ENCODE results near the gene GFM1. TPM values are rescaled to one million over a fixed set of nuclear protein-coding genes. Genes with fewer than 3 reads are reported as not detected.
"Not testable (repeated sequence)": the region's sequence is repeated elsewhere in the genome, so short reads cannot be mapped to it uniquely, and the experiment has no call there.

The GFM1 gene
- total RNA-seq, 6 donors from 2014 or later = 15.3 to 50.0 (median 39.2) TPM

DNA sequence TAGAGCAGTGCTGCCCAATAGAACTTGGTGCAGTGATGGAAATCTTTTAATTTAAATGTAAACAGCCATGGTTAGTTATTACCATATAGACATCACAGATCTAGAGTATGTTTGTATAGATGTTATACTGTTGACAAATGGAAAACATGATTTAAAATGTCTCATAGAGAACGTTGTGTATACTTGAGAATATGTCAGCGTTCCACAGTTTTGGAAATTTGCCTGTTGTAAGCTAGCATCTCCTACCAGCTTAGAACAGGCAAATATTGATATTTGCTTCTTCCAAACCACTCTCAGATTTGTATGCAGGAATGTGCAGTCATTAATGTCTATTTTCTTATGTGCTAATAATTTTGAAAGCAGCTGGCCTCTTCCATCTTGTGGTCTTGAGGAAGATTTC lies 36.5 kb downstream of the GFM1 start:
- TF ChIP-seq, protein P1, sequence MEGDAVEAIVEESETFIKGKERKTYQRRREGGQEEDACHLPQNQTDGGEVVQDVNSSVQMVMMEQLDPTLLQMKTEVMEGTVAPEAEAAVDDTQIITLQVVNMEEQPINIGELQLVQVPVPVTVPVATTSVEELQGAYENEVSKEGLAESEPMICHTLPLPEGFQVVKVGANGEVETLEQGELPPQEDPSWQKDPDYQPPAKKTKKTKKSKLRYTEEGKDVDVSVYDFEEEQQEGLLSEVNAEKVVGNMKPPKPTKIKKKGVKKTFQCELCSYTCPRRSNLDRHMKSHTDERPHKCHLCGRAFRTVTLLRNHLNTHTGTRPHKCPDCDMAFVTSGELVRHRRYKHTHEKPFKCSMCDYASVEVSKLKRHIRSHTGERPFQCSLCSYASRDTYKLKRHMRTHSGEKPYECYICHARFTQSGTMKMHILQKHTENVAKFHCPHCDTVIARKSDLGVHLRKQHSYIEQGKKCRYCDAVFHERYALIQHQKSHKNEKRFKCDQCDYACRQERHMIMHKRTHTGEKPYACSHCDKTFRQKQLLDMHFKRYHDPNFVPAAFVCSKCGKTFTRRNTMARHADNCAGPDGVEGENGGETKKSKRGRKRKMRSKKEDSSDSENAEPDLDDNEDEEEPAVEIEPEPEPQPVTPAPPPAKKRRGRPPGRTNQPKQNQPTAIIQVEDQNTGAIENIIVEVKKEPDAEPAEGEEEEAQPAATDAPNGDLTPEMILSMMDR (IDR thresholded peaks at IDR 0.05) = no peak
- TF ChIP-seq POLR2A (IDR thresholded peaks at IDR 0.05) = no peak
- TF ChIP-seq EP300 (IDR thresholded peaks at IDR 0.05) = no peak
- TF ChIP-seq POLR2AphosphoS5 (IDR thresholded peaks at IDR 0.05) = no peak
- DNase-seq (no peak), ATAC-seq (ENCODE audit: low FRiP score in 2 of 2) (no peak)
- H3K4me1 ChIP-seq = no peaks in the 10 kb centered on the region
- H3K4me3 ChIP-seq = no peak overlapping the region
- H3K27ac ChIP-seq = no peak overlapping the region
- no peaks in the 10 kb centered on the region for H3K27me3 ChIP-seq
- peaks cover 0 to 19% (median 4%) of the 10 kb centered on the region in 4 donors for H3K36me3 ChIP-seq
- no peaks in the 10 kb centered on the region for H3K9me3 ChIP-seq
- 75 to 80% methylated on average over 2 of the region's 2 CpGs for WGBS, 2 donors

DNA sequence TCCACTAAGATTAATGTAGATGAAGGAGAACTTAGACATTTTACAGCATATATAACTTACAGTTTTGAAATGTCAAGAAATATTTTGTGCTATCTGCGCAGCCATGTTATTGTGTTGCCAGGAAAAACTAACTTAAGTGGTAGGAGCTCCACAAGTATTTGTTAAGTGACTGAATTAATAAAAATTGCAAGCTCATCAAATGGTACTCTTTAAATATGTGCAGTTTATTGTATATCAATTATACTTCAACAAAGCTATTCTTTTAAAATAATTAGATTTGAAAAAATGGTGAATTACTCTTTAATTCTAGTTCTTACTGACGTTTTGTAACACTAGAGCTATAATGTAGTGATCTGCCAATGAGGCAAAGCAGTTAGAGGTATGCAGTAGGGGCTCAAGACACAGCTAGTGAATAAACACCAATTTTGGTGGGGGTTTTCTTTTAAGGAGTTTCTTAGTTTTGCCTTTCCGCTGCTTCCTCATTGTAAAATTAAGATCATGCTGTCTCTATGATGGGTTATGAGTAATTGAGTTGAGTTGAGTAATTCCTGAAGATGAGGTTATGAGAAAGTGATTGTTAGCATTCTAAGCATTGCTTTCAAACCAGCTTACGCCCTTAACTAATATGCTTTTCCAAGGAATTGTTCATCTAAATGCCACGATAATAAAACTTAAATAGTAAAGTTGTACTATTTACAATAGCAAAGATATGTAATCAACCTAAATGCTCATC lies 39.1 kb downstream of the GFM1 start:
- H3K27me3 ChIP-seq = no peaks in the 10 kb centered on the region
- TF ChIP-seq EP300 (IDR thresholded peaks at IDR 0.05) (no peak), POLR2A (IDR thresholded peaks at IDR 0.05) (no peak), POLR2AphosphoS5 (IDR thresholded peaks at IDR 0.05) (no peak)
- TF ChIP-seq, protein P1 (IDR thresholded peaks at IDR 0.05) = no peak
- WGBS, 2 donors = 92 to 96% methylated on average over 5 of the region's 5 CpGs
- peaks cover 0 to 20% (median 5%) of the 10 kb centered on the region in 4 donors for H3K36me3 ChIP-seq
- ATAC-seq (ENCODE audit: low FRiP score in 2 of 2) (peak in 1 of 2 donors; percentile 53), DNase-seq (no peak)
- H3K27ac ChIP-seq = no peak overlapping the region
- no peaks in the 10 kb centered on the region for H3K9me3 ChIP-seq
- no peak overlapping the region for H3K4me3 ChIP-seq
- H3K4me1 ChIP-seq = no peaks in the 10 kb centered on the region

DNA sequence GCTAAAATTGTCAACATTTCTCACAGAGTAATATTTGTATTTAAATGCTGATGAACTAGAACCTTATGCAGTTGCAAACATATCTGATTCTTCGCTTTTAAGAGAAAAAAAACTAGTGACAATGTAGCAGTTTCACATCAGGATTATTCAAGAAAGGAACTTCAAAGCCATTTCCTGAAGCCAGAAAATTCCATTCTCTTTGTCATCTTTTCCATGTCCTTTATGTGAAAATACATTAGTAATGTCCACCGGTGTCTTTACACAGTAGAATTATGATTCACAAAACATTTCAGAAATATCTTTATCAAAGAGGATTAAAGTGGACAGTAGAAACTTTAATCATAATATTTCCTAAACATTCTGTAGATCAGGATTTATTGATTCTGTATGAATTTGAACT lies 40.8 kb downstream of the GFM1 start:
- Histone ChIP-seq H3K9me3 (no peaks in the 10 kb centered on the region), H3K4me3 (no peak overlapping the region), H3K27ac (no peak overlapping the region), H3K36me3 (peaks cover 0 to 23% (median 6%) of the 10 kb centered on the region in 4 donors), H3K27me3 (no peaks in the 10 kb centered on the region), H3K4me1 (no peaks in the 10 kb centered on the region)
- no peak for TF ChIP-seq EP300 (IDR thresholded peaks at IDR 0.05)
- TF ChIP-seq POLR2A (IDR thresholded peaks at IDR 0.05) = no peak
- TF ChIP-seq, protein P1 (IDR thresholded peaks at IDR 0.05) = no peak
- TF ChIP-seq POLR2AphosphoS5 (IDR thresholded peaks at IDR 0.05) = no peak
- 91 to 93% methylated on average over 2 of the region's 2 CpGs for WGBS, 2 donors
- ATAC-seq (ENCODE audit: low FRiP score in 2 of 2) = no peak
- DNase-seq = no peak

DNA sequence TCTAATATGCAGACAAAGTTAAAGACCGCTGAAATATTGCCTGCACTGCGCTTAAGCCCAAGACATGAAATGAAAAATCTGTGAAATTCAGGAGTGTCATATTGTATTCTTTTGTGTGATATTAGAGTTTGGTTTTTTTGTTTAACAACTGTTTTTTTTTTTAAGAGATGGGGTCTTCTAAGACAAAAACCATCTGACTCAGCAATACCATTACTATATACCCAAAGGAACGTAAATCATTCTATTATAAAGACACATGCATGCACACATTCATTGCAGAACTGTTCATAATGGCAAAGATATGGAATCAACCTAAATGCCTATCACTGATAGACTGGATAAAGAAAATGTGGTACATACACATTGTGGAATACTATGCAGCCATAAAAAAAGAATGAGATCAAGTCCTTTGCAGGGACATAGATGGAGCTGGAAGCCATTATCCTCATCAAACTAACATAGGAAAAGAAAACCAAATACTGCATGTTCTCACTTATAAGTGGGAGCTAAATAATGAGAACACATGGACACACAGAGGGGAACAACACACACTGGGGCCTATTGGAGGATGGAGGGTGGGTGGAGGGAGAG lies 49.6 kb downstream of the GFM1 start:
- not testable (repeated sequence) for DNase-seq; H3K4me3 ChIP-seq; H3K27ac ChIP-seq; H3K9me3 ChIP-seq; H3K4me1 ChIP-seq; H3K27me3 ChIP-seq; ATAC-seq (ENCODE audit: low FRiP score in 2 of 2)
- WGBS, 2 donors = 83 to 96% methylated on average over 3 of the region's 3 CpGs
- peaks cover 0 to 37% (median 0%) of the 10 kb centered on the region in 4 donors for H3K36me3 ChIP-seq

- Histone ChIP-seq H3K4me1 (peaks cover 0 to 13% (median 8%) of the 10 kb centered on the region in 4 donors), H3K9me3 (no peaks in the 10 kb centered on the region), H3K36me3 (peaks cover 0 to 23% (median 0%) of the 10 kb centered on the region in 4 donors), H3K27me3 (no peaks in the 10 kb centered on the region), H3K27ac (no peak overlapping the region), H3K4me3 (no peak overlapping the region)
- ATAC-seq (ENCODE audit: low FRiP score in 2 of 2) (no peak), DNase-seq (no peak)
- TF ChIP-seq, protein P1 (IDR thresholded peaks at IDR 0.05) = no peak
- TF ChIP-seq EP300 (IDR thresholded peaks at IDR 0.05) (no peak), POLR2A (IDR thresholded peaks at IDR 0.05) (no peak), POLR2AphosphoS5 (IDR thresholded peaks at IDR 0.05) (no peak)
- WGBS, 2 donors = 42 to 43% methylated on average over 2 of the region's 2 CpGs
Measured at GRCh38 chr3:158696618-158697017, 52.3 kb downstream of the GFM1 start.
